Activated CD4-positive, alpha-beta T cell treated with anti-CD3 and anti-CD28 coated beads, Interleukin-2, Interleukin-6, amounts not matched to agents 100 ng/mL and 50 ng/mL, durations not matched to agents 16 hours and 8 hours (primary cell): Measurements from ENCODE around the gene THAP9.
"Not testable (repeated sequence)": the region's sequence is repeated elsewhere in the genome, so short reads cannot be mapped to it uniquely, and the experiment has no call there.

Source experiments
- DNase-seq: peaks from one replicate; pipeline ENCODE4 v3.0.0-alpha.2; 2020

The THAP9 gene

DNA sequence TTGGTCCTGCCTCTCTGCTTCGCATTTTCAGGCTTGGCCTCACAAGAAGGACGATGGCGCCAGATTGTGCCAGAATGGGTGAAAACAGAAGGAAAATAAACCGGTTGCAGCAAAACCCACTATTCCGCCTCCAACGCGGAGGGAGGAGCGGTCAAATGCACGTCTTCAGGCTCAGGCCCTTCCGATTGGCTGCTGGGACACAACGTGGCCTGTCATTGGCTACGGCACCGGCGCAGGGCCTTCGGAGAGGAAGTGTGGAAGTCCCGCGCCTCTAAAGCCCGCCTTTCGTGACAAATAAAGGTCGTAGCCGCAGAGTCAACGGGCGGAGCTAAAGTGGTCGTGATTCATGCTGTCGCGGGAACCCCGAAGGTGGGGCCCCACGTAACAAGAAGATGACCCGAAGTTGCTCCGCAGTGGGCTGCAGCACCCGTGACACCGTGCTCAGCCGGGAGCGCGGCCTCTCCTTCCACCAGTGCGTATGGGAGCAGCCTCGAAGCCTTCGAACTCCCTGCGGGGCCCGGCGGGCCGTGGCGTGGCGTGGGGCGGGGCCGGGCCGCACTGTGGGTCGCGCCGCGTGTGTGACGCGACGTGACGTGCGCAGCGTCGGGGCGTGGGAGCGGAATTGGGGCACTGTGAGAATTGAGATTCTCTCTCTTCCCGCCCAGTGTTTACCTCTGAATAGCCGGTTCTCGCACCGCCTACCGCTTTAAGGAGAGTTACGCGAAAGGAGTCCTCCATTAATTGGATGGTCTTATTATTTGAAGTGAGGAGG is at the start of gene THAP9:
Gene THAP9, plus strand, starts transcription at position 325 of the 772 bp plus-strand sequence. Its CDS starts 68 bp downstream, at position 393.
- peak; percentile 99 for DNase-seq

GRCh38 chr4:82851318-82851717 is 49.2 kb upstream of the THAP9 start:
- DNase-seq, result no peak

- peak; percentile 45 for DNase-seq
Measured at GRCh38 chr4:82851885-82852750, 48.4 kb upstream of the THAP9 start.

DNA sequence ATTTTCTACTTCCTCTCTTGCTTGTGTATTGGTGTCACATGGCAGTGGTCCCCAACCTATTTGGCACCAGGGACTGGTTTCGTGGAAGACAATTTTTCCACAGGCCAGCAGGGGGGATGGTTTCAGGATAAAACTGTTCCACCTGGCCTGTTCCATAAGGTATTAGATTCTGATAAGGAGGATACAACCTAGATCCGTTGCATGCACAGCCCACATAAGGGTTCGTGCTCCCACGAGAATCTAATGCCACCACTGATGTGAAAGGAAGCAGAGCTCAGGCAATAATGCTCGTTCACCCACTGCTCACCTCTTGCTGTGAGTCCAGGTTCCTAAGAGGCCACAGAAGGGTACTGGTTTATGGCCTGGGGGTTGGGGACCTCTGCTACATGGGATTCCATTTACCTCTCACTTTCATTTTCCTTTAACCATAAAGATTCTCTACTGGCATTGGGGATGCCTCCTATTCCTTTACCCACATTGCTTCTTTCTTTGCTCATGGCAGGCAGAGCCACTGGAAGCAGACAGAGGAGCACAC is 47.7 kb upstream of the THAP9 start:
- no peak for DNase-seq

DNA sequence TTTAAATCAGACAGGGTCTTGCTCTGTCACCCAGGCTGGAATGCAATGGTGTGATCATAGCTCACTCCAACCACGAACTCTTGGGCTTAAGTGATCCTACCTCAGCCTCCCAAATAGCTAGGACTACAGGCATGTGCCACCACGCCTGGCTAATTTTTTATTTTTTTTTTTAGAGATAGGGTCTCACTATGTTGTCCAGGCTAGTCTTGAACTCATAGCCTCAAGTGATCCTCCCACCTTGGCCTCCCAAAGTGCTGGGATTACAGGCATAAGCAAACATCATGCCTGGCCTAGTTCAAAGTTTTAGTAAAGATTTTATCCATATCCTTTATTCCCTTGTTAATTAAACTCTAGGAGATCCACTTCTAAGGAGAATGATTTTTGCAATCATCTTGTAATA is 40.0 kb upstream of the THAP9 start:
- not testable (repeated sequence) for DNase-seq

DNA sequence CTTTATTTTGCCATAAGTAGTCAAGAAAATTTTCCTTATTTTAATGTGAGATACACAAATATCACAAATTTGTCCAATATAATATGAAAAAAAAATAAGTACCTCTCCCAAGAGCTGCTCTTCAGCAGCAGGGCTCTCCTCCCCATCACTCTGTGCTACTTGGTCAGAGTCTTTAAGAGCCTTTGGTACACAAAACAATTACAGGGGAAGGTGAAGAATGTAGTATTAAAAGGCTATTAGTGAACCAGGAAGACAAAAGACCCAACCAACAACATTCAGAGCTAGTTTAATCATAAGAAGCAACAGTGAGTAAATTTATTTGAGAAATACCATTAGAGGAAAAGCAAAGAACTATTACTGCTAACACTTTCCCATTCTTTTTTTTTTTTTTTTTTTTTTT is 39.0 kb upstream of the THAP9 start:
- no peak for DNase-seq

DNA sequence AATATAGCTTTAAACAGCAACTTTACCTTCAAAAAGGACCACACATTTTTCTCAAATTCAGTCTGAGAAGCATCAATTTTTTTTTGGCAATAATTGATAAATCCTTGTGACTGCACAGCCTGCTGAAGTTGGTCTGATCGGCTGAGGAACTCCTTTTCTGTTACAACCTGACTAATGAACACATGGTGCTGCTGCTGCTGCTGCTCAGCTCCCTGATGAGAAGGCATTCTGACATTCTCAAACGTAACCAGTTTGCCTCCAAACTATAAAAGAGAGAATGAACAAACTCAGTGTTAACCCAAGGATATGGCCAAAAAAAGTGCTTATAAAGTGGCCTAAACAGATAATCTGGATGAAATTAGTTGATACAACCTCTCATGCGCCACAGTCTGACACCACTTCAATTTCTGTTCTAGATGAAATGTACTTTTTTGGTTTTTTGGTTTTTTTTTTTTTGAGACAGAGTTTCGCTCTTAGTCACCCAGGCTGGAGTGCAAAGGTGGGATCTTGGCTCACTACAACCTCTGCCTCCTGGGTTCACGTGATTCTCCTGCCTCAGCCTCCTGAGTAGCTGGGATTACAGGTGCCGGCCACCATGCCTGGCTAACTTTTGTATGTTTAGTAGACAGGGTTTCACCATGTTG is 36.1 kb upstream of the THAP9 start:
- peak; percentile 49 for DNase-seq

- peak; percentile 80 for DNase-seq
Measured at GRCh38 chr4:82865592-82865991, 34.9 kb upstream of the THAP9 start.

GRCh38 chr4:82866033-82866432 is 34.5 kb upstream of the THAP9 start:
- DNase-seq, result peak; percentile 20

DNA sequence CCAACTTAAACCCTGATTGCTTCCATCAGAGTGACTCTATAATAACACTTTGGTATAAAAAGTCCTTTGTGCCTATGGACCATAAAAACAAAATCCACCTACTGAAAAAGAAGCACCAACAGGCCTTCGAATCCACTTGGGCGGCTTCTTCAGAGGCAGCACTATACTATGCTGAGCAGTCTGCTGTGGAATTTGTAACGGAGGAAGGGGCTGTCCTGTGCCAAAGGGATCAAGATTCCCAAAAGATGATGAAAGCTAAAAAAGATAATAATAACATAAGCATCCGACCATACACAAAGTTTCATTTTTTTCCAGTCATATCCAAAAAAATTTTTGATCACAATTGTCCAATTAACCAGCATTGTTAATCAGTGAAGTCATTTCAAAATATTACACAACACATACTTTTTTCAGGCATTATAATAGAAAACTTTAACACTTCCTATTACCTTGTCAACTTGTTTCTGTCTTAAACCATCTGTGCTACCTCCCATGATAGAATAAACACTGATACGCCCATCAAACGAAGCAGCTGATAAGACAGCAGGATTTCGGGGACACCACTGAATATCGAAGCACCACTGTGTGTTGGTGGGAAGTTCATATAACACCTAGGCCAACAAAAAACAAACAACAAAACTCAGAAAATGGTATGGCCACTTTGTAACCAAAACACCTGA is 33.7 kb upstream of the THAP9 start:
- no peak for DNase-seq

GRCh38 chr4:82868572-82868971 is 32.0 kb upstream of the THAP9 start:
- DNase-seq, result no peak

DNA sequence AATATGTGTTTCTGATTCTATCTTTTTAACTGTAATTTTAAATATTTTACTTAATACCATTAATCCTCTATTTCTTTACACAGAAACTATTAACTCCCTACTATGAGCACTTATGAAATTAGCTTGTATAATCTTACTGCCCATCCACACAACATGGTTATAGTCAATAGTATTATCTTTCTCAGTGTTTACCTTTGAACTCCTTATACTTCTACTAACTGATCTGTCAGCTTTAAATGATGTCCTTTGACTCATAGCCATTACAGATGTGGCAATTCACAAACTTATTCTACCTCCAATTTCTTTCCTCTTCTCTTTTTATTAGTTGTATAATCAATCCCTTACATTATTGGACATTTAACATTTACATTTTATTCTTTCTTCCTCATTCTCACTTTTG is 15.1 kb upstream of the THAP9 start:
- DNase-seq, result no peak

- no peak for DNase-seq
Measured at GRCh38 chr4:82886147-82886942, 14.2 kb upstream of the THAP9 start.

GRCh38 chr4:82889287-82889686 is 11.2 kb upstream of the THAP9 start:
- no peak for DNase-seq

DNA sequence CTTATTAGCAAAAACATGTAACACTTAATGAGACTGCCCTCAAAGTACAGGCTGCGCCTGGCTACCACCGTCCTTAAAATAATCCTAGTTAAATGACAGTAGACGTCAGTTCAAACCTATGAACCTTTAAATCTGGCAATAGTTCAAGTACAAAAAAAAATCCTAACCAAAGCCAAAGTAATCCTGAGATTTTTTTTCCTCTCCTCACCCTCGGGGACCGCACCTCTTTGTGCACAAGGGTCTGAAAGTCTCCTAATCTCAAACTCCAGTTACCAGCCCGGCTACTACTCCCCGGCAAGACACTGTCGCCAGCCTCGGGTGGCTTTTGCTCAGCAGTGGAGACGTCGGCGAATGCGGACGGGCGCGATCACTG is 10.0 kb upstream of the THAP9 start:
- DNase-seq, result no peak

DNA sequence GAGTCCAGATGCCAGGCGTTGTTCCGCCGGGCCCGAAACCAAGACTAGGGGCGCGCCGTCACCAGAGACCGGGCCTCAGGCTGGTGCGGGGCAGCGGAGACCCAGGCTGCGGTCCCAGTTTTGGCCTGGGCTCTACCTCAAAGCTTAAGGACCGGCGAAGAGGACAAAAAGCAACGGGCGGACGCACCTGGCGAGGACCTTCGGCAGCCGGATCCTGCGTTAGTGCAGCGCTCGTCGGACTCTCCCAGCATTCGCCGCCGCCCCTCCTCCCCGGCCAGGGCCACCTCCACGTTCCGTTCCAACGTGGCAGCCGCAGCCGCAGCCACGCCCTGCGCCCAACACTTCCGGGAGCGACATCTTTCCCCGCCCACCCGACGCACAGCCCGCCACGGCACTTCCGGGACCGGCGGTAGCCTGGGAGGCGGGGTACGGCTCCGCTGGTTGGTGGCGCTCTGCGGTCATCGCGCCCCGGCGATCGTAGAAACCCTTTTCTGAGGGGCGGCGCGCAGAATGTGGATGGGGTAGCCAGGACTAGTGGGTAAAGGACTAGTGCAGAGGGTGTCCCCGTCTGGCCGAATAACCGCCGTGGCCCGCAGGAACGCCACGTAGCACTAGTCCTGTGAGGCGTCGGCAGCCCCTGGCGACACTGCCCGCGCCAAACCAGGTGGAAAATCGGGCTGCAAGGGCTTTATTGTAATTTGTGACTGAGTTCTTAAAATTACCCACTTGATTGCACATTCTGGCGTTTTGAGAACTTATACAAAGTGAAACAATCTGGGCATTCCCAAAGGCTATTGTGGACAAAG is 9.4 kb upstream of the THAP9 start, which contains the start of gene SEC31A:
Gene SEC31A, minus strand, starts transcription at position 253 of the 806 bp plus-strand sequence. CDS start 9,217 bp downstream, outside the sequence.
- peak; percentile 98 for DNase-seq

- no peak for DNase-seq
Measured at GRCh38 chr4:82891707-82892466, 8.6 kb upstream of the THAP9 start.

- no peak for DNase-seq
Measured at GRCh38 chr4:82892467-82892802, 8.1 kb upstream of the THAP9 start.

GRCh38 chr4:82893942-82894341 is 6.6 kb upstream of the THAP9 start:
- no peak for DNase-seq

DNA sequence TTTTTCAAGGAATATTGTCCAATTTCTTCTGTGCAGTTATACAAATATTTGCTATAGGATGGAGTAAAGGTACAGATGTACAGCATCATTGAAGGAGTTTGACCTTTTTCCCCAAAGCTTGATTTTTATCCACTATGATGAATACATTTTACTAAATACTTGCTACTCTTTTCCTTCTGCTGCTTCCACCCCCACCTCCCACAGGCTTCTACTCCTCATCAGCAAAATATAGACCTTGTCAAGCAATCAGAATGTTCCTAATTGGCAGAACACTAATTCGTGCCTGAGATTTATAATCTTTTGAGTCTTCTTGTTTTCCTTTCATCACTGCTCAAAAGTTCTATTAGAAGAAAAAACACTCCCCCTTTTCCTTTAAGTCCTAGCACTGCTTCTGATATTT is 3.8 kb upstream of the THAP9 start:
- no peak for DNase-seq
